Glomerular visceral epithelial cell (primary cell): ENCODE measurements around the gene PLA2G2E.
"Not testable (repeated sequence)": the region's sequence is repeated elsewhere in the genome, so short reads cannot be mapped to it uniquely, and the experiment has no call there.

Experiments
- DNase-seq: peaks from one replicate; pipeline ENCODE4 v3.0.0-alpha.2; 2016; ENCODE audit errors: extremely low spot score

The PLA2G2E gene

GRCh38 chr1:19884312-19884711 lies 39.1 kb downstream of the PLA2G2E start:
- no peak for DNase-seq

GRCh38 chr1:19882111-19883071 lies 41.0 kb downstream of the PLA2G2E start, which contains the start of gene OTUD3:
TSS of gene OTUD3 (plus strand) at chr1:19882395. CDS start at chr1:19882514, 119 bp downstream.
- DNase-seq: peak; percentile 97

GRCh38 chr1:19880841-19881240 lies 42.6 kb downstream of the PLA2G2E start:
- not testable (repeated sequence) for DNase-seq

- no peak for DNase-seq
These were observed 43.8 kb downstream of the PLA2G2E start for GRCh38 chr1:19879661-19880060.

- no peak for DNase-seq
These were observed 44.2 kb downstream of the PLA2G2E start for GRCh38 chr1:19879227-19879626.

GRCh38 chr1:19878637-19878985 lies 44.8 kb downstream of the PLA2G2E start:
- no peak for DNase-seq

GRCh38 chr1:19877821-19878636 lies 45.4 kb downstream of the PLA2G2E start:
- no peak for DNase-seq

GRCh38 chr1:19877181-19877750 lies 46.2 kb downstream of the PLA2G2E start:
- no peak for DNase-seq

- DNase-seq: no peak
These were observed 51.2 kb downstream of the PLA2G2E start for GRCh38 chr1:19872190-19872589.
